ENCODE data around the gene SCN8A. TPM values are rescaled to one million over a fixed set of nuclear protein-coding genes. Genes with fewer than 3 reads are reported as not detected.

SCN8A gene
- total RNA-seq, 1 donor from 2014 or later = 0.22 TPM

DNA sequence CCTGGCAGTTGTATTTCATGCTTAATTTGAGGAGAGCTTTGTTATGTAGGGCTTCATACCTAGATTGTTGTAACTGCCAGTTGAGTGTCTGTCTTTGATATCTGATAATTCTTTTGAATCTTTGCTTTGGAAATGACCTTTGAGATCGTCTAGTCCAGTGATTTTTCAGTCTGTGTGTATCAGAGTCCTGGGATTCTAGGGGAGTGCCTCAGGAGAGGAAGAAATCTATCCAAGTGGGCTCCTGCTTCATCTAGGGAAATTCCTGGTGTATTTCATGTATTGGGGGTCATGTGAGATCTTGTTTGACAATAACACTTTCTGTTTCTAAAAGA is 158.9 kb downstream of the SCN8A start:
- intact Hi-C loops (cut with micrococcal nuclease) = no loop called here
- ATAC-seq (no peak), DNase-seq (no peak)

DNA sequence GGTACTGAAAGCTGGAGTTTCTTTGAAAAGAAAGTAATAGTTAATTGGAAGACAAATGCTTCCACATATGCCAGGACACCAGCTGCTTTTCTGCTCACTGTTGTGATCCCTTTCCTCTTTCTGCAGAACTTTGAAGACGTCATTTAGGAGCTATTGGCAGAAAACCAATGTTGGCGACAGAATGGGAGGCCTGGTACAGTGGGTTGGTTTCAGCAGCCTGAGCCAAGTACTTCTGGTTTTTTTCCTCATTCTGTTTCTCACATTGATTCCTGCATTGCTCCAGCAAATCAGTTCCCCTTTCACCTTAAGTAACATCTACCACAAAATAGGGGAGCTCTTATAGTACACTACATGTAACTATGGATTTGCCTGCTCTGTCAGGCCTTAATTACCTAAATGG is 160.6 kb downstream of the SCN8A start:
- DNase-seq (no peak), ATAC-seq (peak; percentile 85)
- intact Hi-C loops (cut with micrococcal nuclease) = no loop called here

DNA sequence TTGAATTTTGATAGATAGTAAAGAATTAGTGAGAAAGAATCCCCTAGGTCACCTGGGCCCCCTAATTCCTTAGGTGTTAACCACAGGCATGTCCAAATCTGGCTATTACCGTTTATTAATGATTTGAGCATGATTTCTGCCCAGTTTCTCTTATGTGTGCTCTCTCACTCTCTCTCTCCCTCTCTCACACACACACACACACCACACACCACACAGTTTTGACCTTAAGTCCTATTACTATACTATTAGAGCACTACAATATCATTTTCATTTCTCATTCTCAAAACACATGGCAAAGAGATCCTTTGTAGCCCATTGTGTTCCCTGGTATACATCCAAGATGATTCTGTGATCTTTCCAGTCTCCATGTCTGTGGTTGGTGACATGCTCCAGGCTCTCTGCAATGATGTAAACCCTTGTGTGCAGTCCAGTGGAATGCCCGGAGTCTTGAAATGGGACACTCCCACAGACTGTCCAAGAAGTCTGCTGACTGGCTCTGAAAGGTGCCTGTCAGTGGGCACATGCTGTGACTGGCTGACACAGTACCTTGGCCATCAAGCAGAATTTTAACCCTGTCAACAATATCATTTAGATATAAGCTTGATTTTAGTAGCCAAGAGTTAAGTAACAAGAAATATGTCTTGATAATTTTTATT is 161.3 kb downstream of the SCN8A start:
- peak; percentile 68 for DNase-seq

DNA sequence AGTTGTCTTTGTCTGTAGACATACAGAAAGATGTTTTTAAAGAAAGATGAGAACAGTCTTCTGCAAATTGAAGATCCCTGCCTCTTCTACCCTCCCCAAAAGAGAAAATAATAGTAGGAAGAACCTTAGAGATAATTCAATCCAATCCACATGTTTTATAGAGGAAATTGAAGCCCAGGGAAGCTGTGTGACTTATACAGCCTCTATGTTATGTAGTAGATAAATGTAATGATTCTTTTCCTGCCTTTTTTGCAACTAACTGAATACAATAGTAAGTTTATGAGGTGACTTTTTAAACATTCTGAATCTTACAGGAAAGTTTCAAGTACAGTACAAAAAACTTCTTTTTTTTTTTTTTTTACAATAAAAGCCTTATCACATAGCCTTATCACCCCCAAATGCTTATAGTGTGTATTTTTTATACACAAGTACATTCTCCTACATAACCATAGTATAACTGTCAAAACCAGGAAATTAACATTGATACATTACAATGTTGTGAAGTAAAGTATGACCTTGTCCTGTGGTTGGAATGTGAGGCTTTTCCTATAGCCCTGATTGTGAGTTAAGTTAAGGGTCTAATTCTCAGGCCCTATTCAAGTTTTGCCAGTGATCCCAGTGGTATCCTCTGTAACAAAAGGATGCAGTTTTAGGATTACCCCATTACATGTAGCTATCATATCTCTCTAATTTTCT is 163.1 kb downstream of the SCN8A start:
- no peak for ATAC-seq
- no peak for DNase-seq
- intact Hi-C loops (cut with micrococcal nuclease) = no loop called here

More for the DNA sequence above, 161.3 kb downstream of the SCN8A start:
- peak; percentile 98 for ATAC-seq
- intact Hi-C loops (cut with micrococcal nuclease) = no loop called here

DNA sequence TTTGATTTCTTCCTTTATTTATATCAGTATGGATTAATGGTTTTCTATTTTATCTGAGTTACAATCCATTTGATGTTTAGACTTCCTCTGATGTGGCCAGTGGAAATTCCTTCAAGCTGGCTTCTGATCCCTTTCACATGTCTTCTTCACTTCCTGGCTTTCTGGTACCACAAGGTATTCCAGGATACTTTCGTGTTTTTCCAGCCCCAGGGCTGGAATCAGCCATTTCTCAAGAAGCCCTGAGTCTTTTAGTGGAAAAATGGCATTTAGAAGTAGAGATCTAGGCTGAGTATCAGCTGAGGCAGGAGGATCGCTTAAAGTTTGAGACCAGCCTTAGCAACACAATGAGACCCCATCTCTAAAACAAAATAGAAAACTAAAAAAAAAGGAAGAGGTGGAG is 164.2 kb downstream of the SCN8A start:
- ATAC-seq = no peak
- DNase-seq = no peak
- intact Hi-C loops (cut with micrococcal nuclease) = no loop called here

DNA sequence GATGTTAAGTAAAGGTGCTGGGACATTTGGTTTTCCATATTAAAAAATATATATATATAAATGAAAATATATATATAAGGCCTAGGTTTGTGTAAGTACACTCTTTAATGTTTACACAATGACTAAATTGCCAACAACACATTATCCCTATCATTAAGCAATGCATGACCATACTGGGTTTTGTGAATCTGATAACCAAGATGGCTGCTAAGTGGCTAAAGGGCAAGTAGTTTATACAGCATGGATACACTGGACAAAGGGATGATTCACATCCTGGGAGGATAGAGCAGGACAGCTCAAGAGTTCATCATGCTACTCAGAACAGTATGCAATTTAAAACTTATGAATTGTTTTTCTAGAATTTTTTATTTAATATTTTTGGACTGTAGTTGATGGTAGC is 168.1 kb downstream of the SCN8A start:
- ATAC-seq (no peak), DNase-seq (no peak)
- intact Hi-C loops (cut with micrococcal nuclease) = no loop called here

DNA sequence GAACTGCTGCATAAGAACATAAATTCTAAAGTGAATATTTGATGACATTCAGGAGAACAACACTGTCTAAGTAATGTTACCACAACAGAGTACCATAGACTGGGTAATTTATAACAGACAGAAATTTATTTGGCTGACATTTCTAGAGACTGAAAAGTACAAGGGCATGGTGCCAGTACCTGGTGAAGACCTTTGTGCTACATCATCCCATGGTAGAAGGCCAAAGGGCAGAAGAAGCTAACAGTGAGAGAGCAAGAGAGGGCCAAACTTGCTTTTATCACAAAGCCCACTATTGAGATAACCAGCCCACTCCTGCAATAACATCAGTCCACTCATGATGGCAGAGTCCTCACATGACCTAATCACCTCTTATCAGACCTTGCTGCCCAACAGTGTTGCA is 168.7 kb downstream of the SCN8A start:
- no peak for ATAC-seq
- intact Hi-C loops (cut with micrococcal nuclease) = no loop called here
- no peak for DNase-seq

DNA sequence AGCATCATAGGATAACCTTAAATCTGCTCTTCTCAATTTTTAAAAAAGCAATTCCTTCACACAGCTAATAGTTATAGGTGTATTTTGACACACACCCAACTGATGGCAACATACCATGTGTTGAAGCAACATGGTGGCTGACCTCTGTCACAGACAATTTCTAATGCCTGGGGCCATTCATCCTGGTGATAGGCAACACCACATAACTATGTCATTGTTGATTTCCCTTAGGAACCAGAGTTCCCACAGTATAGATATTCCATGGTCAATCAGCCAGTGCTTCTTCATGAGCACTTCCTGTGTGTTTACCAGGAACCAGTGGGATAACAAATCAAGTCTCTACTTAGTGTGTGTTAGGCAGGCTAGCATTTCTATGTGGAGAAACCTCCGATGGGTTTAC is 169.2 kb downstream of the SCN8A start:
- no peak for ATAC-seq
- intact Hi-C loops (cut with micrococcal nuclease) = no loop called here

DNA sequence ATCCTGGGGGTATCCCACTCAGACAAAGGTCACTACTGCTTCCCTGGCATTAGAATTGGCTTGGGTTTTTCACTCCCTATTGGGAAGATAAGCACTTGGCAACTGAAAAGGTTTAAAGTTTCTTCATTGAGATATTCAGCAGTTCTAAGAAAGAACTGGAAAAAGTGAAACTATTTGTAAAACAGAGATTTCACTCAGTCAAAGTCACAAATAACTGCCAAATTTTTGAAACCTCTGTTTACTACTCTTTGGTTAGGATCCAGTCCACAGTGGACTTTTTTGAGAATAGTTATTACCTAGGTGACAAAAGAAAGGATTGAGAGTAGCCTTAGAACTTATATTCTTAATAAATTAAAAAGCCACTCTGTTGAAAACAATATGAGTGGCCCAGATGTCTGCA is 172.7 kb downstream of the SCN8A start:
- ATAC-seq = no peak

More for the DNA sequence above, 169.2 kb downstream of the SCN8A start:
- DNase-seq = no peak

DNA sequence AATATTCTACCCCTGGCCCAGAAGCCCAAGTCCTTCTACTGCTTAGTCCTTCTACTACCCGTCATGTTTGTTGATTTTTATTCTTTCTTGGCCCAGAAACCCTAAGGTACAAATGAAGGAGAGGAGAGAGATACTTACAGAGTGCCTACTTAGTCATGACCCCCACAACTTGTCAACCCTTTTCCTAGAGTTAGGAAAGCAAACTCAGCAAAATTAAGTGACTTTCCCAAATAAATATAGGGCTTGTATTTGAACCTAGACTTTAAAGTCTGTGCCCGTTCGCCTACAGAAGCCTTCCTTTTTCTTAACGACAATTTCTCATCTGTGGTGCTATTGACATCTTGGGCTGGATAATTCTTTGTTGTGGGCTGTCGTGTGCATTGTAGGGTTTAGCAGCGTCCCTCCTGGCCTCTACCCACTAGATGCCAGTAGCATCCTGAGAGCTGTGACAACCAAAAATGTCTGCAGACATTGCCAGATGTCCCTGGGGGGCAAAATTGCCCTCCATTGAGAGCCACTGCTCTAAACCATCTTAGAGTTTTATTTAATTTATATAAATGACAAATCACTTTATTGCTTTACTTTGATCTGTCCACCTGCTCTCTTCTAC is 175.1 kb downstream of the SCN8A start:
- intact Hi-C loops (cut with micrococcal nuclease) = no loop called here
- ATAC-seq = no peak
- DNase-seq = no peak

More for the DNA sequence above, 172.7 kb downstream of the SCN8A start:
- no peak for DNase-seq
- intact Hi-C loops (cut with micrococcal nuclease) = no loop called here

DNA sequence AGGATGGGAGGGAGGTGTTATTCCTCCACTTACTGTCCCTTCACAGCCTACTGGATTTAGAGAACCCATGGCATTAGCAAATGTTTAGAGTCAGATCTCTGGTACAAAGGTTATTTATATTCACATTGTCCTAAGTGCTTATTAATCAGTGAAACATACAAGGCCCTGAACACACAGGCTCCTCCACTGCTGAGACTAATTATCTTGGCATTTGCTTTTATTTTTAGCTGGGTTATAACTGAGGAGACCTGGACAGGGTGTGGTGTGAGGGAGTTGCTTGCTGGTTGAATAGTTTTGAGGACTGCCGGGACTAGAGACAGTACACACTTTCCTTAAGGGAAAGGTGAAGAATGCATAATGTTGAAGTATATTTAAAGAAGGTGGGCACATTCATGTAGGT is 180.0 kb downstream of the SCN8A start:
- ATAC-seq (peak; percentile 62), DNase-seq (no peak)
- intact Hi-C loops (cut with micrococcal nuclease) = no loop called here

DNA sequence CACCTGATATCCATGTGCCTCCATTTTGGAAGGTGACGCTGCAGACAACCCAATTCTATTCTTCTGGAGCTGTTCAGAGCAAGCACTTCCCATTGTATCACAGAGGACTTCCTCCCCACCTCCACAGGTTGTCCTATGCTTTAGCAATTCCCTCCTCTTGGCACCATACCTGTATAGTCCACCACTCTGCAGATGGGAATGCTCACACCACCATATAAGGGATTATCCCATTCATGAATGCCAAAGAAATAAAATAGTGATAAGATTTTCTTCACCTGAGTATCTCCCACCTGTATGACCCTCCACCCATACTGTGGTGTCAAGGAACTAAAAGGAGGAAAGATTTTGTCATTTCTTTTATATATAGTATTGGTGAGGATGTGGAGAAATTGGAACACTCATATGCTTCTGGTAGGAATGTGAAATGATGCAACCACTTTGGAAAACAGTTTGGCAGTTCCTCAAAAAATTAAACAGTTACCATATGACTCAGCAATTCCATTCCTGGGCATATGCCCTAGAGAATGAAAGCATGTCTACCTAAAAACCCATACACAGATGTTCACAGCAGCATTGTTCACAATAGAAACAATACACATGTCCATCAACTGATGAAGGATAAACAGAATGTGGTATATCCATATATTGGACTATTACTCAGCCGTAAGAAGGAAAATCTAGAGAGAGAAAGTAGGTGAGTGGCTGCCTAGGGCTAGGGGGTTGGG is 182.3 kb downstream of the SCN8A start:
- intact Hi-C loops (cut with micrococcal nuclease) = no loop called here
- ATAC-seq (no peak), DNase-seq (no peak)

DNA sequence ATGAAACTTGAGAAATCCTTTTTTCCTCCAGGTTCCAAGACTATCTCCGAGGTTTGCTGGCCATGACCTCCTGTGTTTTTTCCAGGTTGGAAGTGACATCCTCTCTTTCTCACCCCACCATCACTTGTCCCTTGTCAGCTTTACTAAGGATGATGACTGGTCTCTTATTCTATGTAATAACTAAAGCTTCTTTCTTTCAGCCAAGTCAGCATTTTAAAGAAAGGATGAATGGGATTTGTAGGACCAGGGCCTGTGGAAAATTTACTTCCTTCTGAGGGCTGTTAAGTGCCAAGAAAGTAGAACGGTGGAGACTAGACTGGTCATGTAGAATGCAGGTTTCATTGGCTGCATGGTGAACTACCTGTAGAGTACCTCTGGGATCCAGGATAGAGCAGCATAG is 183.9 kb downstream of the SCN8A start:
- DNase-seq (no peak), ATAC-seq (no peak)
- intact Hi-C loops (cut with micrococcal nuclease) = no loop called here

DNA sequence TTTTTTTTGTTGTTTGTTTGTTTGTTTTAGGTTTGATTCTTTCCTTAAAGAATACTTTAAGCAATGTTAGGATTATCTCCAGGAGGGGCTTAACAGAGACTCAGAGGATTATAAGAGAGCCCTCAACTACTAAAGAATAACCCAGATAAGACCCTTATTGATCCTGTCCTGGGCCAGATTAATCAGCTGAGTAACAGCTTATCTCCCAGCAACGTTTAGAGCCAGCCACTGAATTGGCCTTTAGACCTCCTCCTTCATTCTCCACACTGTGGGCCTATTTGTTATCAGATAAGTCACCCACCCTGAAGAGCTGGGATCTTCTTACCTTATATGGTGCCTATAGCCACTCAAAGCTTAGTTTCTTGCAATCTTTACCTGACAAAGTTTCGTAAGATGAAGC is 186.4 kb downstream of the SCN8A start:
- intact Hi-C loops (cut with micrococcal nuclease) = no loop called here
- DNase-seq (no peak), ATAC-seq (no peak)

DNA sequence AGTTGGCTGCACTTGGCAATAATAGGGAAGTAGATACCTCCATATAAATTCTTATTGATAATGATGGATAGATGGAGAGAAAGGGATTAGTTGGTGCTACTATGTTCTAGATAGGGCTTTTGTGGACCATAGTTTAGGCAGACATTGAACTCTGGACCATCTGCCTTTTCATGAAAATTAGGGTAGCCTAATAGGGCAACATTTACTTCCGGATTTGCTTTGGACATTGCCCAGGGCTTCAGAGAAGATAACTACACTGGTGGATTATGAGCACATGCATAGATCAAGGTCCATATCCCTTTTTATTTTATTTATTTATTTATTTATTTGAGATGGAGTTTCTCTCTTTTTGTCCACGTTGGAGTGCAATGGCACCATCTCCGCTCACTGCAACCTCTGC is 186.9 kb downstream of the SCN8A start:
- ATAC-seq = no peak
- intact Hi-C loops (cut with micrococcal nuclease) = no loop called here
- no peak for DNase-seq

DNA sequence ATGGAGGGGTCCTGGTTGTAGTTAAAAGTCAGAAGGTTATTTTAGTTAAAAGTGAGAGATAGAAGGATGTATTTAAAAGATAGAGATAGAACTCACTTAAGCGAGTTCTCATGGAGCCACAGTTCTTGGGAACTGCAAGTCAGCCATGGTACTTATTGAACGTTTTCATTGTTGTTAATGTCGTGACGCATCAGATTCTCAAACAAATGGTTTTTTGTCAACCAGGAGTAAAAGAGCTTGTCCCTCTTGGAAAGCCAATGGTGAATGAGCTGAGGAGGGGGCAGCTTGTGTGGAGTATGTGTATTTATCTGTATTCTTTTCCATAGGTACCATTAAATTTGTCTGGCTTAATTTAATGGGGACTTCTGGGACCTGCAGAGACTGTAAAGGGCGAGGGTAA is 188.8 kb downstream of the SCN8A start:
- no peak for ATAC-seq
- intact Hi-C loops (cut with micrococcal nuclease) = no loop called here
- DNase-seq = no peak

DNA sequence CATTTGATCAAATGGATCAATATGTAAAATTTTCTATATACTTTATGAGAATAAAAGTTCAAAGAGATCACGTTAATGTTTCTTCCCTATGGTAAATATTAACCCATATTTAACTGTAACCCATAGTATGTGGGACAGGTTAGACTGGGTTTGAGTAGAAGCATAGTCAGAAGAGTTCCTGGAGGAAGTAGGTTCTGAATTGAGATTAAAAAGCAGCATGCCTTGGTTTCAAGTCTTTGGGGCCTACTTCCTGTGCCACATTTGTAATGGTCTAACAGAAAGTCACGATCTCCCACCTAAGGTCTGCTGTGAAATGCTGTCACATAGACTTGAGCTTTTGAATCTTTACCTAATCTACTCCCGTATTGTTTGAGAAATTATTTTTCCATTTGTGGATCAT is 193.7 kb downstream of the SCN8A start:
- intact Hi-C loops (cut with micrococcal nuclease) = no loop called here
- ATAC-seq (no peak), DNase-seq (no peak)

DNA sequence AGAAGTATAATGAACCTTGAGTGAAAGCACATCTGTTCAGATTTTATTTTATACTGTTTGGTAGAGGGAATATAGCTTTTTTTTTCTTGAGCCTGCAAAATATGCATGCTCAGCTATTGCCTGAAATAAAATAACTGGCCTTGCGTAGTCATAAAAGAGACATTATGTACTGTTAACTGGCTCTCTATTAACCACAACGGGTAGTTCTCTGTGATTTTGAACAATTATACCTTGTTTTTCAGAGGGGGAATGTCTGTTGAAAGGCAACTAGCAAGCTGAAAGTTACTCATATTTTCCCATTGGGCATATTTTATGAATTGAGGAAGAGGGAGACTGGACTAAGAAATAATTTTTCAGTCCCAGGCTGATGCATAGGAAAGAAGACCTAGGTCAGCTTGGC is 194.9 kb downstream of the SCN8A start:
- DNase-seq (no peak), ATAC-seq (no peak)
- intact Hi-C loops (cut with micrococcal nuclease) = no loop called here

DNA sequence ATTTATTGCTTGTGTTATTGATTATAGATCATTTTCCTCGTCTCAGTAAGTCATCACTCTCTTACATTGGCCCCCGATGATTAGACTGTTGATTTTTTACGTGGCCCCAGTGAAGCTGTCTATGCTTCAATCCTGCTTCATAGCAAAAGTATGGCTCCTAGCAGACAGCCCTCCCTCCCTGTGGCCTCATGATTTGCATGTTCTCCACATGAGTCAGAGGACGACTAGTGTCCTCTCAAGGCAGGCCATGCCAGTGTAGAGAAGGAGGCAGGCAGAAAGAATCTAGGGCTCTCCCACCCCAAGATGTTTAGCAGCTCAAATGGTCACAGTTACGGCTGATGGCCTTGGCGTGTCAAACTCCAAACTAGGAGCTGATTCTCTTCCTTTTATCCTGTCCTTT is 197.8 kb downstream of the SCN8A start:
- intact Hi-C loops (cut with micrococcal nuclease) = no loop called here
- ATAC-seq (no peak), DNase-seq (no peak)

DNA sequence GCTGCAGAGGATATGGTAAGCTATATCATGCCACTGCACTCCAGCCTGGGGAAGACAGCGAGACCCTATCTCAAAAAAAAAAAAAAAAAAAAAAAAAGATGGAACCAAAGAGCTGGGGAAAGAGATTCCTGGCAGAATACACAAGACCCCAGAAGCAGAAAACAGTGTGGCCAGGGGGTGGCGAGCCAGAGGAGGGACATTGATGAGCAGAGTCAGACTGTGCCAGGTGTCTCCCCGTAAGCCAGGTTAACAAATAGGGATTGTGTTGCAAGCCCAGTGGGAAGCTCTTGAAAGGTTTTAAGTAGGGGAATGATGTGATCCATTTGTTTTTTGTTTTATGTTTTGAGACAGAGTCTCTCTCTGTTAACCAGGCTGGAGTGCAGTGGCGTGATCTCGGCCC is 201.4 kb downstream of the SCN8A start:
- DNase-seq (no peak), ATAC-seq (no peak)
- intact Hi-C loops (cut with micrococcal nuclease) = no loop called here

Measured in left ventricle myocardium superior (tissue), 1 donor.